GM19043 (cell line): Measurements from ENCODE around the gene ASXL1.
"Not testable (repeated sequence)": the region's sequence is repeated elsewhere in the genome, so short reads cannot be mapped to it uniquely, and the experiment has no call there.

ENCODE experiments used
- ATAC-seq: cut with Tn5 transposase; IDR thresholded peaks from one replicate; pipeline ENCODE4 v1.9.1; 2021; ENCODE audit warnings: low read depth; ENCODE audit not compliant: unreplicated experiment

Gene ASXL1

DNA sequence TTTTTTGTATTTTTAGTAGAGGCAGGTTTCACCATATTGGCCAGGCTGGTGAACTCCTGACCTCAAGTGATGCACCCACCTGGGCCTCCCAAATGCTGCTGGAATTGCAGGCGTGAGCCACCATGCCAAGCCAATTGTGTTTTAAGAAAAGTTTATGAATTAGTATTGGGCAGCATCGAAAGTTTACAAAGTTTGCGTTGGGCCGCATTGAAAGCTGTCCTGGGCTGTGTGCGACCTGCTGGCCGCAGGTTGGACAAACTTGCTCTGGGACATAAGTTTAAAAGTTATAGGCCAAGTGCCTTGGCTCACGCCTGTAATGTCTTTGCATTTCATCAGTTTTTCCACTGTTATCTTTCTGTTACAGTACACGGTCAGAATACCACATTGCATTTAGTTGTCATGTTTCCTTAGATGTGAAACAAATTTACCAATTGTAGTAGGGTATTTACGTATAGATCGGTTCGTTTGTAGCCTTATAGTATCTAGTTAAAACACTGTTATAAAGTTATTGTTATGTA lies 39.5 kb downstream of the ASXL1 start:
- no peak for ATAC-seq

DNA sequence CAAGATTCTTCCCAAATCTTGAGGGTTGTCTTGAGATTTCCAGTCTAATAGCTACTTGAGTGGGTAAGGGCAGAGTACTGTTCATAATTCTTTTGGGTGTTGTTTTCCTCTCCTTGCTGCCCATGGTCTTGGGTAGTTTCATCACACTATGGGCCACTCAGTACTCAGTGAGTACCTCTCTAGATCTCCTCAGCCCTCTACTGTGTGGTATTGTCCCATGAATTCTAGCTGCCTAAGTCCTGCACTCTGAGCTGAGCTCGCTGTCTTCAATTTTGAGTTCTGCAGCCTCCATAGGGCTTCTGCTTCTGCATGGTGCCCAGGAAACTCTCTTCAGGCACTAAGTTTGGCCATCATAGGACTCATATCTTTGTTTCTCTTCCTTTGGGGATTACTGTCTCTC lies 42.3 kb downstream of the ASXL1 start:
- ATAC-seq: no peak

DNA sequence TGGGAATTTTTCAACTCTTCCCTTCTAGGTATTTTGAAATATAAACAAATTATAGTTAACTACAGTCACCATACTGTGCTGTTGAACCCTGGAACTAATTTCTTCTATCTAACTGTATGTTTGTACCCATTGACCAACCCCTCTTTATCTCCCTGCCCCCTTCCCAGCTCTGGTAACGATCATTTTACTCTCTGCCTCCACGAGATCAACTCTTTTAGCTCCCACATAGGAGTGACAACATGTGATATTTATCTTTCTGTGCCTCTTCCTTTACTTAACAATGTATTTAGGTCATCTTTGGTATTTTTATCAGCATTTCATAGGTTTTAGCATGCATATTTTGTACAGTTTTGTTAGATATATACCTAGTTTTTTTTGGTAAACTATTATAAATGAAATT lies 45.9 kb downstream of the ASXL1 start:
- no peak for ATAC-seq

DNA sequence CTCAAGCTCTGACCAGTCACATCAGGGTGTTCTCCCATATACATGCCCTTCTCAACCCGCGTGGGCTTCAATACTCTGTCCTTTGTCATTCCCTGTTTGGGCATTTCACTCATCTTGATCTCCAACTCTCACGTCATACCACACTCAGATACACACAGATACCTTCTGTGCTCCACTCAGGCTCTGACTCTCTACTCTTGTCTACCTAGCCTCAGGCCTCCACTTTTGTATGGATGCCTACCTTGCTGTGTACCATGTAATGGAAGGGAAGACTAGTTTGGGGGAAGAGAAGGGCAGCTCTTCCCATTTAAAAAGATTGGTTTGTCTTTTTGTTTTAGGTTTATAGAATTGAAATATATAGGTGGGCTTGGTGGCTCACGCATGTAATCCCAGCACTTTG lies 48.6 kb downstream of the ASXL1 start:
- no peak for ATAC-seq

DNA sequence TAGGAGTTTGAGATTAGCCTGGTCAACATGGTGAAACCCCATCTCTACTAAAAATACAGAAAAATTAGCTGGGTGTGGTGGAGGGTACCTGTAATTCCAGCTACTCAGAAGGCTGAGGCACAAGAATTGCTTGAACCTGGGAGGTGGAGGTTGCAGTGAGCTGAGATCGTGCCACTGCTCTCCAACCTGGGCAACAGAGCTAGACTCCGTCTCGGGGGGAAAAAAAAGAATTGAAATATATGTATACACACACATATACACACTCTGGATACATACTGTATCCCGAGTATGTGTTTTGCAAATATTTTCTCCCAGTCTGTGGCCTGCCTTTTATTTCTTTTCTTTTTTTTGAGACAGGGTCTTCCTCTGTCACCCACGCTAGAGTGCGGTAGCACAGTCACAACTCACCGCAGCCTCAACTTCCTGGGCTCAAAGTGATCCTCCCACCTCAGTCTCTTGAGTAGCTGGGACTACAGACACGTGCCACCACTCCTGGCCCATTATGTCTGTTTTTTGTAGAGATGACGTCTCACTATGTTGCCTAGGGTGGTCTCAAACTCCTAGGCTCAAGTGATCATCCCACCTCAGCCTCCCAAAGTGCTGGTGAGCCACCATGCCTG lies 49.1 kb downstream of the ASXL1 start:
- ATAC-seq: not testable (repeated sequence)

DNA sequence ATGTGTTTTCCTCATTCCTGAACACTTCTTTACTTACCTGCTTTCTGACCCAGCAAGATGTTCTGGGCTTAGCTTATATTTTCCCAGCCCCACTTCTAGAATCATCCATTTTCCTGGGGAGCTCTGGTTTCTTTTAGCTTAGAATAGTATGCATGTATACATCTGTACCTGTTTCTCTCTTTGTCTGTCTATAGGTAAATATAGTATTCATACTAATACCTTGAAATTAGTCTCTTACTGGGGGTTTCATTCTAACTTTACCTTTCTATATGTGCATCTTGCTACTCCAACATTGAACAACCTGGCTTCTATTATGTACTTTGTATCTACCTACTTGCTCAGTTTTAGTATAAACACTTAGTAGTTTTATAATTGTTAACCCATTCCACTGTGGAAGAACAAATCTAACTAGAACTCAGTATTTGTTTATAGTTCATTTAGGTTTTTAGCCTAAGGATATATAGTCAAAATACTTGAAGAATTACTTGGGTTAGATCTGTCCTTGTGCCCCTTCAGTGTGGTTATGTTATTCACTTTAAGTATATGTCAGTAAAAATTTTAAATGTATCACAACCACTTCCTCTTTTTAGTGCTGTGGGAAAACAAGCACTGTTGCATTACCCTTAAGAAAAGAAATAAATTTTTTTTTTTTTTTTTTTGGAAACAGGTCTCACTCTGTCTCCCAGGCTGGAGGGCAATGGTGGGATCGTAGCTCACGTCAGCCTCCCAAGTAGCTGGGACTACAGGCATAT lies 54.0 kb downstream of the ASXL1 start:
- no peak for ATAC-seq

DNA sequence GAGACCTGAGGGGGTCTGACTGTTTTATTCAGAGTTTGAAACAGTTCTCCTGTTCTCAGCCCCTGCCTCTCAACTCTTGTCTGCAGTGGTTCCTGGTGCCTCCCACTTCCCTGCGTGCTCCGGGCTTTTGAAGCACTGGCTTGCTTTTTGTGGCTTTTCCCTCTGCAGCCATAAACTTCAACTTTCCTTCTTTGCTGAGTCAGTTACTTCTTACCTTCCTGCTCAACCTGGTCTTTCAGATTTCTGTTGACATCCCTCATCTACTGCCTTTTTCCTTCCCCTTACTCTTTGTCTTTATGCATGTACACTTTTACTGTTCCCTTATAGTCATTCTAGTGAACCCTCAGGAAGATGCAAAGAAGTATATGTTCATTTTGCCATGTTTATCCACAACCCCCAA lies 57.4 kb downstream of the ASXL1 start:
- no peak for ATAC-seq

- ATAC-seq: no peak
Measured at GRCh38 chr20:32416206-32416605, 58.1 kb downstream of the ASXL1 start.

- no peak for ATAC-seq
Measured at GRCh38 chr20:32418376-32418775, 60.2 kb downstream of the ASXL1 start.

DNA sequence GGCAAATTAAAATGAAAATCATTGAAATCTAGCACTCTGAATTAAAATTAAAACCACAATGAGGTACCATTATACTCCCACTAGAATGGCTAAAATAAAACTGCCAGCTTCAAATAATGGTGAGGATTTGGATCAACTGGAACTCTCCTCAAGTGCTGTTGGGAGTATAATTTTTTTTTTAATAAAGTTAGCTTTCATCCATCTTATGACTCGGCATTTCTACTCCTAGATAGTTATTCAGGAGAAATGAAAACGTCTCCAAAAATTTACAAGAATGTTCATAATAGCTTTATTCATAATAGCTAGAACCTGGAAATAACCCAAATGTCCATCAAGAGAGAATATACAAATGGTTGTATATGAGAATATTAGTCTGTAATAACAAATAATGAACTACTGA lies 63.2 kb downstream of the ASXL1 start:
- ATAC-seq: no peak

DNA sequence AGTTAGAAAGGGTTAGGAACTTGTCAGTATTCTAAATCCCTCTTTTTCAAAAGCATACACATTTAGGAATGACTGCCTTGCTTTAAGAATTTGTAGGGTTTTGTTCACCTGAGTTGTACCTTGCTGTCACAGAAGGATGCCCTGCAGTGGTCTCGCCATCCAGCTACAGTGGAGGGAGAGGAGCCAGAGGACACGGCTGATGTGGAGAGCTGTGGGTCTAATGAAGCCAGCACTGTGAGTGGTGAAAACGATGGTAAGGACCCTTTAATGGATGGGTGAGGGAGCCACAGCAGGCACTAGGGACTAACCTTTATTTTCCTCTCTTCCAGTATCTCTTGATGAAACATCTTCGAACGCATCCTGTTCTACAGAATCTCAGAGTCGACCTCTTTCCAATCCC lies 69.9 kb downstream of the ASXL1 start:
- no peak for ATAC-seq

DNA sequence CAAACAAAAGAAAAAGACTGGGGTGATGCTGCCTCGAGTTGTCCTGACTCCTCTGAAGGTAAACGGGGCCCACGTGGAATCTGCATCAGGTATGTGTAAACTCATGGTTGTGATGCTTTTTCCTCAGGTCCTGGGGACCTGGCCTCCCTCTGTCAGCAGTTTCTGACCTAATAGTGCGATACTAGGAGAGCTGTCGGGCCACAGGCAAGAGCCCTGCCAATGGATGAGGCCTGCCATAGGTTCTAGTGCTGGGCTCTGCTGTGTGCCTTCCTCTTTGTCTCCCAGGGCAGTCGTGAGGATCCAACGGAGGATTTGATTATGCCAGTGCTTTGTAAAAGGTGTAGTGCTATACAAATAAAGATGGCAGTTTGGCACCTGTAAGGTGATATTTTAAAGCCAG lies 71.2 kb downstream of the ASXL1 start:
- ATAC-seq: no peak

GRCh38 chr20:32429745-32430360 lies 71.7 kb downstream of the ASXL1 start:
- ATAC-seq: no peak

DNA sequence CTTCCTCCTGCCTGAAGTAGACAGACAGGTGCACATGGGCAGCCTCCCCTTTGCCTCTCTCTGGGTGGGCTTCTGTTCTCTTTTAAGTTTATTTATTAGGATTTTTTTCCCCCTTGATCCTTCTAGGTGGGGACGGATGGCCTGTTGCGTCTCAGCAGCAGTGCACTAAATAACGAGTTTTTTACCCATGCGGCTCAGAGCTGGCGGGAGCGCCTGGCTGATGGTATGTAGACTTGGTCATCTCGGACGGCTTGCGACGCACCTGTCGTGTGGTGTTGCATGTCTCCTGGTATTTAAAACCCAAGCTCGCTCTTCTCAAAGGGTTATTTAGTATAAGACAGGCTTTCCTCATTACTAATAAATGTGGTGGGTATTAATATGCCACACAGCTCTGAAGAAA lies 73.3 kb downstream of the ASXL1 start:
- ATAC-seq: no peak

DNA sequence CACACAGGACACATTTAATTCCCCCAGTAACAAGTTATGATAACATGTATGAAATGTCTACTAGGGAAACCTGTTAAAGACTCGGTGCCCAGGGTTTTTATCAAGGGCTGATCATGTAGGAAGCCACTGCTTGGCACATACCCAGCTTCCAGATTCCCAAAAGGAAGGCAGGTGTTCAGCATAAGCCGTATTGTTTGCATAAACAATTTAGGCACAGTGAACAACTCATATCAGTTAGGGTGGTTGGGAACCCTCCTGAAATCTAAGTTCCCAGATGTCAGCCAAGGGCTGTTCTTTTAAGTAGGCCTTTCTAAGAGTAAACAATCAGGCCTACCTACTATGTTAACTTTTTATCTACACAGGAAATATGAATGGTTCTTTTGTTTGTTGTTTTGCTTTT lies 74.1 kb downstream of the ASXL1 start:
- no peak for ATAC-seq

GRCh38 chr20:32433311-32434021 lies 75.3 kb downstream of the ASXL1 start:
- ATAC-seq: no peak

DNA sequence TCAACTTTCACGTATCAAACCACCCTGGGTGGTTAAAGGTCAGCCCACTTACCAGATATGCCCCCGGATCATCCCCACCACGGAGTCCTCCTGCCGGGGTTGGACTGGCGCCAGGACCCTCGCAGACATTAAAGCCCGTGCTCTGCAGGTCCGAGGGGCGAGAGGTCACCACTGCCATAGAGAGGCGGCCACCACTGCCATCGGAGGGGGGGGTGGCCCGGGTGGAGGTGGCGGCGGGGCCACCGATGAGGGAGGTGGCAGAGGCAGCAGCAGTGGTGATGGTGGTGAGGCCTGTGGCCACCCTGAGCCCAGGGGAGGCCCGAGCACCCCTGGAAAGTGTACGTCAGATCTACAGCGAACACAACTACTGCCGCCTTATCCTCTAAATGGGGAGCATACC lies 76.3 kb downstream of the ASXL1 start:
- no peak for ATAC-seq

DNA sequence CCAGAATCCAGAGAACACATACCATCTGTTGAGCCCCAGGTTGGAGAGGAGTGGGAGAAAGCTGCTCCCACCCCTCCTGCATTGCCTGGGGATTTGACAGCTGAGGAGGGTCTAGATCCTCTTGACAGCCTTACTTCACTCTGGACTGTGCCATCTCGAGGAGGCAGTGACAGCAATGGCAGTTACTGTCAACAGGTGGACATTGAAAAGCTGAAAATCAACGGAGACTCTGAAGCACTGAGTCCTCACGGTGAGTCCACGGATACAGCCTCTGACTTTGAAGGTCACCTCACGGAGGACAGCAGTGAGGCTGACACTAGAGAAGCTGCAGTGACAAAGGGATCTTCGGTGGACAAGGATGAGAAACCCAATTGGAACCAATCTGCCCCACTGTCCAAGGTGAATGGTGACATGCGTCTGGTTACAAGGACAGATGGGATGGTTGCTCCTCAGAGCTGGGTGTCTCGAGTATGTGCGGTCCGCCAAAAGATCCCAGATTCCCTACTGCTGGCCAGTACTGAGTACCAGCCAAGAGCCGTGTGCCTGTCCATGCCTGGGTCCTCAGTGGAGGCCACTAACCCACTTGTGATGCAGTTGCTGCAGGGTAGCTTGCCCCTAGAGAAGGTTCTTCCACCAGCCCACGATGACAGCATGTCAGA lies 77.4 kb downstream of the ASXL1 start:
- no peak for ATAC-seq

- no peak for ATAC-seq
Measured at GRCh38 chr20:32436142-32436861, 78.2 kb downstream of the ASXL1 start.

GRCh38 chr20:32436968-32437367 lies 78.8 kb downstream of the ASXL1 start:
- no peak for ATAC-seq
